ENCODE data around the gene GPATCH1. TPM values are rescaled to one million over a fixed set of nuclear protein-coding genes. Genes with fewer than 3 reads are reported as not detected.

GPATCH1 gene
- total and polyA plus RNA-seq, 9 of the 15 experiments (the other 6 are each of a cell fraction or from before 2014, with no cell fraction given) = 3.7 to 9.7 (median 7.7) TPM

DNA sequence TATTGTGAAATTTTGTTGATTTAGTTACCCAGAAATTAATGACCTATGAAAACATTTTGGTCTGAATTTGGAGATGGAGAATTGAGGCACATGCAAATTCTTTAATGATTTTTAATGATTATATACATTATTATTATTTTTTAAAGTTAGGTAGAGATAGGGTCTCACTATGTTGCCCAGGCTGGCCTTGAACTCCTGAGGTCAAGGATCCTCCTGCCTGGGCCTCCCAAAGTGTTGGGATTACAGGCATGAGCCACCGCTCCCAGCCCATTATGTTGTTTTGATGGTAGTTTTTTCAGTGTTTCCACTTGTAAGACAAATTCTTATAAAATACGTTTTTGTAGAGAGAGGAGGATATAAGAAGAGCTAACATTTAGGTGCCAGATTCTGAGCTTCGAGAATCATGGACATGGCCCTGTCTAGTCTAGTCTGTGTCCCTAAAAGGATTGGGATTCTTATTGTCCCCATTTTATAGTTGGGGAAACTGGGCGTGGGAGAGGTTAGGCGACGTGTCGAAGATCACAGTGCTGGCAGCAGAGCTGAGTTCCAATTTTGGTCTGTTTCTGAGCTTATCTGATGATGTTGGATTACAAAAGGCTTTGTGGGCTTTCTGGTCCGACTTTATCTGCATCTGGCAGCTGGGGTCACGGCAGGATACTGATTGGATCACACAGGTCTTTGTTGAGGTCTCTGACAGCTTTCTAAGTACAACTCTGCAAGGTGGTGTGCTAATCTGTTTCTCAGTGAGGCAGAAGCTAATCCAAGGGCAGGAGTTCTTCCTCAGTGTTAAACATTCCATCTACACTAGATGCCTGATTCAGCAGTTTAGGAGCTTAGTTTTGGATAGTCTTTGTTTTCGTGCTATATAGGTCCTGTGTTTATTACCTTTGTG, 43.5 kb downstream of the GPATCH1 start (continued):
- TF ChIP-seq, protein P1, sequence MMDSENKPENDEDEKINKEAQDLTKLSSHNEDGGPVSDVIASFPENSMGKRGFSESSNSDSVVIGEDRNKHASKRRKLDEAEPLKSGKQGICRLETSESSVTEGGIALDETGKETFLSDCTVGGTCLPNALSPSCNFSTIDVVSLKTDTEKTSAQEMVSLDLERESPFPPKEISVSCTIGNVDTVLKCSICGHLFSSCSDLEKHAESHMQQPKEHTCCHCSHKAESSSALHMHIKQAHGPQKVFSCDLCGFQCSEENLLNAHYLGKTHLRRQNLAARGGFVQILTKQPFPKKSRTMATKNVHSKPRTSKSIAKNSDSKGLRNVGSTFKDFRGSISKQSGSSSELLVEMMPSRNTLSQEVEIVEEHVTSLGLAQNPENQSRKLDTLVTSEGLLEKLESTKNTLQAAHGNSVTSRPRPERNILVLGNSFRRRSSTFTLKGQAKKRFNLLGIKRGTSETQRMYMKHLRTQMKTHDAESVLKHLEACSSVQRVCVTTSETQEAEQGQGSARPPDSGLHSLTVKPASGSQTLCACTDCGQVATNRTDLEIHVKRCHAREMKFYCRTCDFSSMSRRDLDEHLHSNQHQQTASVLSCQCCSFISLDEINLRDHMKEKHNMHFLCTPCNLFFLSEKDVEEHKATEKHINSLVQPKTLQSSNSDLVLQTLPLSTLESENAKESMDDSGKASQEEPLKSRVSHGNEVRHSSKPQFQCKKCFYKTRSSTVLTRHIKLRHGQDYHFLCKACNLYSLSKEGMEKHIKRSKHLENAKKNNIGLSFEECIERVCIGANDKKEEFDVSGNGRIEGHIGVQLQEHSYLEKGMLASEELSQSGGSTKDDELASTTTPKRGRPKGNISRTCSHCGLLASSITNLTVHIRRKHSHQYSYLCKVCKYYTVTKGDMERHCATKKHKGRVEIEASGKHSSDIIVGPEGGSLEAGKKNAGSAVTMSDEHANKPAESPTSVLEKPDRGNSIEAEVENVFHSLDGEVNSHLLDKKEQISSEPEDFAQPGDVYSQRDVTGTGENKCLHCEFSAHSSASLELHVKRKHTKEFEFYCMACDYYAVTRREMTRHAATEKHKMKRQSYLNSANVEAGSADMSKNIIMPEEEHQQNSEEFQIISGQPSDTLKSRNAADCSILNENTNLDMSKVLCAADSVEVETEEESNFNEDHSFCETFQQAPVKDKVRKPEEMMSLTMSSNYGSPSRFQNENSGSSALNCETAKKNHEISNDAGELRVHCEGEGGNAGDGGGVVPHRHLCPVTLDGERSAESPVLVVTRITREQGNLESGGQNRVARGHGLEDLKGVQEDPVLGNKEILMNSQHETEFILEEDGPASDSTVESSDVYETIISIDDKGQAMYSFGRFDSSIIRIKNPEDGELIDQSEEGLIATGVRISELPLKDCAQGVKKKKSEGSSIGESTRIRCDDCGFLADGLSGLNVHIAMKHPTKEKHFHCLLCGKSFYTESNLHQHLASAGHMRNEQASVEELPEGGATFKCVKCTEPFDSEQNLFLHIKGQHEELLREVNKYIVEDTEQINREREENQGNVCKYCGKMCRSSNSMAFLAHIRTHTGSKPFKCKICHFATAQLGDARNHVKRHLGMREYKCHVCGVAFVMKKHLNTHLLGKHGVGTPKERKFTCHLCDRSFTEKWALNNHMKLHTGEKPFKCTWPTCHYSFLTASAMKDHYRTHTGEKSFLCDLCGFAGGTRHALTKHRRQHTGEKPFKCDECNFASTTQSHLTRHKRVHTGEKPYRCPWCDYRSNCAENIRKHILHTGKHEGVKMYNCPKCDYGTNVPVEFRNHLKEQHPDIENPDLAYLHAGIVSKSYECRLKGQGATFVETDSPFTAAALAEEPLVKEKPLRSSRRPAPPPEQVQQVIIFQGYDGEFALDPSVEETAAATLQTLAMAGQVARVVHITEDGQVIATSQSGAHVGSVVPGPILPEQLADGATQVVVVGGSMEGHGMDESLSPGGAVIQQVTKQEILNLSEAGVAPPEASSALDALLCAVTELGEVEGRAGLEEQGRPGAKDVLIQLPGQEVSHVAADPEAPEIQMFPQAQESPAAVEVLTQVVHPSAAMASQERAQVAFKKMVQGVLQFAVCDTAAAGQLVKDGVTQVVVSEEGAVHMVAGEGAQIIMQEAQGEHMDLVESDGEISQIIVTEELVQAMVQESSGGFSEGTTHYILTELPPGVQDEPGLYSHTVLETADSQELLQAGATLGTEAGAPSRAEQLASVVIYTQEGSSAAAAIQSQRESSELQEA (IDR thresholded peaks at IDR 0.05; ENCODE audit: low read depth) = no peak
- TF ChIP-seq SETDB1 (IDR thresholded peaks at IDR 0.05; ENCODE audit: low read length) (no peak), POLR2H (tag; IDR thresholded peaks at IDR 0.05; ENCODE audit: low read depth) (no peak), ZFP30 (CRISPR knock-in tag; IDR thresholded peaks at IDR 0.05; ENCODE audit: borderline replicate concordance) (no peak), ZNF551 (CRISPR knock-in tag; IDR thresholded peaks at IDR 0.05) (no peak), TCF7 (IDR thresholded peaks at IDR 0.05; ENCODE audit: borderline replicate concordance) (no peak), ZBTB1 (CRISPR knock-in tag; IDR thresholded peaks at IDR 0.05; ENCODE audit: borderline replicate concordance, low read depth) (no peak), SNRNP70 (optimal IDR thresholded peaks at IDR 0.05; ENCODE audit: low read depth, low read length) (no peak), TCFL5 (CRISPR knock-in tag; conservative IDR thresholded peaks at IDR 0.05) (no peak), ZNF282 (CRISPR knock-in tag; IDR thresholded peaks at IDR 0.05) (no peak), RAD51 (IDR thresholded peaks at IDR 0.05; ENCODE audit: borderline replicate concordance, low read depth) (peak; percentile 45; the same call in 1 of the 2 replicates), PHF8 (IDR thresholded peaks at IDR 0.05; ENCODE audit: borderline replicate concordance, low read length) (no peak; the same call in 1 of the 2 replicates), SMAD3 (CRISPR knock-in tag; conservative IDR thresholded peaks at IDR 0.05) (peak; percentile 40; the same call in 1 of the 2 replicates), YBX1 (IDR thresholded peaks at IDR 0.05) (no peak), STAT5A (IDR thresholded peaks at IDR 0.05; ENCODE audit: borderline replicate concordance, low read length) (peak; percentile 88)
- TF ChIP-seq, protein P2, sequence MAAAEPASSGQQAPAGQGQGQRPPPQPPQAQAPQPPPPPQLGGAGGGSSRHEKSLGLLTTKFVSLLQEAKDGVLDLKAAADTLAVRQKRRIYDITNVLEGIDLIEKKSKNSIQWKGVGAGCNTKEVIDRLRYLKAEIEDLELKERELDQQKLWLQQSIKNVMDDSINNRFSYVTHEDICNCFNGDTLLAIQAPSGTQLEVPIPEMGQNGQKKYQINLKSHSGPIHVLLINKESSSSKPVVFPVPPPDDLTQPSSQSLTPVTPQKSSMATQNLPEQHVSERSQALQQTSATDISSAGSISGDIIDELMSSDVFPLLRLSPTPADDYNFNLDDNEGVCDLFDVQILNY (CRISPR knock-in tag; IDR thresholded peaks at IDR 0.05) = no peak
- TF ChIP-seq, protein P3, sequence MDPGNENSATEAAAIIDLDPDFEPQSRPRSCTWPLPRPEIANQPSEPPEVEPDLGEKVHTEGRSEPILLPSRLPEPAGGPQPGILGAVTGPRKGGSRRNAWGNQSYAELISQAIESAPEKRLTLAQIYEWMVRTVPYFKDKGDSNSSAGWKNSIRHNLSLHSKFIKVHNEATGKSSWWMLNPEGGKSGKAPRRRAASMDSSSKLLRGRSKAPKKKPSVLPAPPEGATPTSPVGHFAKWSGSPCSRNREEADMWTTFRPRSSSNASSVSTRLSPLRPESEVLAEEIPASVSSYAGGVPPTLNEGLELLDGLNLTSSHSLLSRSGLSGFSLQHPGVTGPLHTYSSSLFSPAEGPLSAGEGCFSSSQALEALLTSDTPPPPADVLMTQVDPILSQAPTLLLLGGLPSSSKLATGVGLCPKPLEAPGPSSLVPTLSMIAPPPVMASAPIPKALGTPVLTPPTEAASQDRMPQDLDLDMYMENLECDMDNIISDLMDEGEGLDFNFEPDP (CRISPR knock-in tag; IDR thresholded peaks at IDR 0.05) = no peak

Measured in K562 (cell line).